H9 (cell line): Measurements from ENCODE around the gene ASB15. TPM values are rescaled to one million over a fixed set of nuclear protein-coding genes. Genes with fewer than 3 reads are reported as not detected.

ENCODE experiments used
- DNase-seq: peaks from one replicate; pipeline ENCODE4 v3.0.0-alpha.2; 2017
- H2AFZ ChIP-seq: one replicate; pipeline ENCODE4 v1.6.1; 2013; ENCODE audit warnings: mild to moderate bottlenecking, low read length, control low read depth, moderate library complexity
- H2AK5ac ChIP-seq: 2 replicates; pipeline ENCODE4 v1.6.1; 2013; ENCODE audit warnings: low read length, control low read depth, mixed read lengths; ENCODE audit not compliant: insufficient read length
- H2BK120ac ChIP-seq: one replicate; pipeline ENCODE4 v1.6.1; 2013; ENCODE audit warnings: low read depth, mild to moderate bottlenecking, low read length, control low read depth, inconsistent platforms; ENCODE audit not compliant: poor library complexity, severe bottlenecking
- H2BK12ac ChIP-seq: 2 replicates; pipeline ENCODE4 v1.6.1; 2013; ENCODE audit warnings: low read length, control low read depth, mixed read lengths, low read depth; ENCODE audit not compliant: insufficient read length
- H2BK15ac ChIP-seq: 2 replicates; pipeline ENCODE4 v1.6.1; 2013; ENCODE audit warnings: low read depth, low read length, control low read depth
- H2BK20ac ChIP-seq: one replicate; pipeline ENCODE4 v1.6.1; 2013; ENCODE audit warnings: low read depth, mild to moderate bottlenecking, low read length, control low read depth, inconsistent platforms; ENCODE audit not compliant: poor library complexity, severe bottlenecking
- H2BK5ac ChIP-seq: 2 replicates; pipeline ENCODE4 v1.6.1; 2013; ENCODE audit warnings: low read length, control low read depth, mixed read lengths; ENCODE audit not compliant: insufficient read length
- H3K14ac ChIP-seq: 2 replicates; pipeline ENCODE4 v1.6.1; 2013; ENCODE audit warnings: low read length, control low read depth; ENCODE audit not compliant: insufficient read depth
- H3K18ac ChIP-seq: 2 replicates; pipeline ENCODE4 v1.6.1; 2013; ENCODE audit warnings: low read depth, mild to moderate bottlenecking, mixed read lengths, low read length, control low read depth; ENCODE audit not compliant: insufficient read length
- H3K23ac ChIP-seq: 2 replicates; pipeline ENCODE4 v1.6.1; 2013; ENCODE audit warnings: low read length, control low read depth, mixed read lengths, low read depth; ENCODE audit not compliant: insufficient read length
- H3K23me2 ChIP-seq: 2 replicates; pipeline ENCODE4 v1.6.1; 2013; ENCODE audit warnings: low read depth, mild to moderate bottlenecking, mixed read lengths, low read length, control low read depth; ENCODE audit not compliant: insufficient read length, poor library complexity, severe bottlenecking
- H3K27ac ChIP-seq: 2 replicates; pipeline ENCODE4 v1.5.1; 2013; ENCODE audit warnings: low read length, control low read depth, mixed read lengths, low read depth; ENCODE audit not compliant: insufficient read length
- H3K27me3 ChIP-seq: 2 replicates; pipeline ENCODE4 v1.6.1; 2013; ENCODE audit warnings: low read length, control low read depth, inconsistent platforms; ENCODE audit not compliant: insufficient read depth
- H3K4ac ChIP-seq: 2 replicates; pipeline ENCODE4 v1.6.1; 2013; ENCODE audit warnings: low read depth, mild to moderate bottlenecking, control low read depth, inconsistent platforms, low read length, moderate library complexity
- H3K4me1 ChIP-seq: 2 replicates; pipeline ENCODE4 v1.6.1; 2013; ENCODE audit warnings: low read length, control low read depth, inconsistent platforms; ENCODE audit not compliant: insufficient read depth
- H3K4me2 ChIP-seq: 2 replicates; pipeline ENCODE4 v1.6.1; 2013; ENCODE audit warnings: low read length, control low read depth, mixed read lengths; ENCODE audit not compliant: insufficient read length, insufficient read depth
- H3K56ac ChIP-seq: 2 replicates; pipeline ENCODE4 v1.6.1; 2013; ENCODE audit warnings: low read depth, mild to moderate bottlenecking, mixed read lengths, low read length, control low read depth; ENCODE audit not compliant: insufficient read length
- H3K79me1 ChIP-seq: 2 replicates; pipeline ENCODE4 v1.6.1; 2013; ENCODE audit warnings: low read depth, mild to moderate bottlenecking, moderate library complexity, low read length, control low read depth, inconsistent platforms; ENCODE audit not compliant: insufficient read depth, poor library complexity, severe bottlenecking
- H3K79me2 ChIP-seq: 2 replicates; pipeline ENCODE4 v1.6.1; 2013; ENCODE audit warnings: low read length, control low read depth, inconsistent platforms; ENCODE audit not compliant: insufficient read depth
- H3K9ac ChIP-seq: 2 replicates; pipeline ENCODE4 v1.6.1; 2013; ENCODE audit warnings: low read length, control low read depth, mixed read lengths; ENCODE audit not compliant: insufficient read length; ENCODE audit errors: extremely low read depth
- H3K9me3 ChIP-seq: one replicate; pipeline ENCODE4 v1.6.1; 2013; ENCODE audit warnings: low read depth, low read length, inconsistent platforms; ENCODE audit not compliant: control insufficient read depth
- H3T11ph ChIP-seq: one replicate; pipeline ENCODE4 v1.6.1; 2013; ENCODE audit warnings: mild to moderate bottlenecking, low read length, control low read depth, inconsistent platforms
- H4K20me1 ChIP-seq: one replicate; pipeline ENCODE4 v1.6.1; 2013; ENCODE audit not compliant: control insufficient read depth, insufficient read length, insufficient read depth
- H4K5ac ChIP-seq: 2 replicates; pipeline ENCODE4 v1.6.1; 2013; ENCODE audit warnings: low read depth, mild to moderate bottlenecking, mixed read lengths, low read length, control low read depth; ENCODE audit not compliant: insufficient read length
- H4K8ac ChIP-seq: replicated peaks from 2 replicates; pipeline ENCODE4 v1.6.1; 2013; ENCODE audit warnings: low read length, control low read depth, mixed read lengths, low read depth; ENCODE audit not compliant: insufficient read length
- H4K91ac ChIP-seq: 2 replicates; pipeline ENCODE4 v1.6.1; 2013; ENCODE audit warnings: low read depth, mild to moderate bottlenecking, moderate library complexity, mixed read lengths, low read length, control low read depth; ENCODE audit not compliant: insufficient read length
- H3K27ac Mint-ChIP-seq, 3 experiments: 2 replicates in 2 of 3; 3 replicates in 1 of 3; pipeline ENCODE4 v1.8.0; 2020 to 2021; ENCODE audit warnings: mixed read lengths in 3 of 3, mild to moderate bottlenecking in 1 of 3, moderate library complexity in 1 of 3
- H3K27me3 Mint-ChIP-seq: 2 replicates; pipeline ENCODE4 v1.8.0; 2021; ENCODE audit warnings: low read depth, mild to moderate bottlenecking, moderate library complexity, mixed read lengths
- H3K36me3 Mint-ChIP-seq, 3 experiments: 2 replicates in 2 of 3; 3 replicates in 1 of 3; pipeline ENCODE4 v1.8.0; 2020 to 2021; ENCODE audit warnings: low read depth in 3 of 3, mixed read lengths in 3 of 3; ENCODE audit not compliant: insufficient read depth in 1 of 3
- H3K4me1 Mint-ChIP-seq, 2 experiments: 2 replicates each; pipeline ENCODE4 v1.8.0; 2020; ENCODE audit warnings: mixed read lengths in 2 of 2
- H3K4me3 Mint-ChIP-seq, 2 experiments: 2 replicates in 1 of 2; 3 replicates in 1 of 2; pipeline ENCODE4 v1.8.0; 2020 to 2021; ENCODE audit warnings: mild to moderate bottlenecking in 2 of 2, mixed read lengths in 2 of 2, moderate library complexity in 1 of 2
- H3K9me3 Mint-ChIP-seq, 2 experiments: 2 replicates in 1 of 2; 3 replicates in 1 of 2; pipeline ENCODE4 v1.8.0; 2020; ENCODE audit warnings: mild to moderate bottlenecking in 2 of 2, mixed read lengths in 2 of 2, moderate library complexity in 1 of 2
- CTCF ChIP-seq: fragments of 200-600 bp; sonication (generic); conservative IDR thresholded peaks from 3 replicates; pipeline ENCODE4 v1.8.0; 2021; ENCODE audit warnings: antibody characterized with exemption, mild to moderate bottlenecking
- WGBS: extraction: QIAGEN DNeasy Blood & Tissue Kit; methylation state at CpG from one replicate; pipeline ENCODE4 v1.1.7; 2013; ENCODE audit warnings: missing lambda C conversion rate, low lambda C conversion rate, mixed read lengths; ENCODE audit not compliant: insufficient read length; ENCODE audit errors: extremely low coverage; 5-methylcytosine and 5-hydroxymethylcytosine counted together
- total RNA-seq: library from RNA; stranded (reverse); gene quantifications from 2 replicates; pipeline ENCODE4 v1.2.1, GENCODE V29; 2021

The ASB15 gene
- total RNA-seq, 1 experiment from 2014 or later = not detected

- H3K4me3 Mint-ChIP-seq = no peak overlapping the region
- Histone ChIP-seq H2BK12ac (no peak overlapping the region), H3K56ac (no peak overlapping the region), H3K79me2 (no peaks in the 10 kb centered on the region), H3K27me3 (no peaks in the 10 kb centered on the region; the same call in 1 of the 2 replicates), H3T11ph (no peak overlapping the region), H3K18ac (no peak overlapping the region), H3K4me1 (peaks cover 5% of the 10 kb centered on the region; the same call in 1 of the 2 replicates), H2BK20ac (no peak overlapping the region), H3K14ac (no peak overlapping the region), H3K79me1 (no peaks in the 10 kb centered on the region), H3K9me3 (no peaks in the 10 kb centered on the region), H2BK120ac (no peak overlapping the region), H4K91ac (no peak overlapping the region), H3K23ac (no peak overlapping the region), H2AK5ac (no peak overlapping the region), H4K8ac (no peak overlapping the region), H2BK15ac (no peak overlapping the region), H3K9ac (no peak overlapping the region), H3K4me2 (no peak overlapping the region), H3K23me2 (no peaks in the 10 kb centered on the region), H4K5ac (no peak overlapping the region), H2AFZ (no peak overlapping the region), H4K20me1 (no peaks in the 10 kb centered on the region), H3K4ac (no peak overlapping the region), H2BK5ac (no peak overlapping the region), H3K27ac (no peak overlapping the region)
- H3K36me3 Mint-ChIP-seq = no peaks in the 10 kb centered on the region
- TF ChIP-seq CTCF = no peak
- H3K27me3 Mint-ChIP-seq = no peaks in the 10 kb centered on the region
- H3K9me3 Mint-ChIP-seq = no peaks in the 10 kb centered on the region
- H3K27ac Mint-ChIP-seq = no peak overlapping the region
- no CpG with 5 or more reads among the region's 2 CpGs for WGBS
- peaks cover 9% of the 10 kb centered on the region in 2 experiments for H3K4me1 Mint-ChIP-seq
- no peak for DNase-seq
Observed at GRCh38 chr7:123632808-123633207, 31.2 kb downstream of the ASB15 start.
